ENCODE measurements around the gene SDF4.

Gene SDF4

DNA sequence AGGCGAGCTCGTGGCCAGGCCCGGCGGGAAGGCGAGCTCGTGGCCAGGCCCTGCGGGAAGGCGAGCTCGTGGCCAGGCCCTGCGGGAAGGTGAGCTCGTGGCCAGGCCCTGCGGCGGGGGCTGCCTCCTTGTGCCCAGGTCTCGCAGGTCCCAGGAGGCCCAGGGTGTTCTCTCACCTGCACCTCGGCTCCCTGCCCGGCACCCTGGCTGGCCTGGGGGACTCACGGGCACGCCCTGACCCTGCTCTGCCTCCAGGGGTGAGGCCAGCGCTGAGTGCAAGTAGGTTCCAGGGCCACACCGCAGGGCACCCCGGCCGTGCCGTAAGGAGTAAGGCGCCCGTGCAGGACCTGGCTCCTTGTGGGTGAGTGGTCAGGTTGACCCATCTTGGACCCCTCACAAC is 4.4 kb downstream of the SDF4 start (continued):
- TF ChIP-seq, protein P1, sequence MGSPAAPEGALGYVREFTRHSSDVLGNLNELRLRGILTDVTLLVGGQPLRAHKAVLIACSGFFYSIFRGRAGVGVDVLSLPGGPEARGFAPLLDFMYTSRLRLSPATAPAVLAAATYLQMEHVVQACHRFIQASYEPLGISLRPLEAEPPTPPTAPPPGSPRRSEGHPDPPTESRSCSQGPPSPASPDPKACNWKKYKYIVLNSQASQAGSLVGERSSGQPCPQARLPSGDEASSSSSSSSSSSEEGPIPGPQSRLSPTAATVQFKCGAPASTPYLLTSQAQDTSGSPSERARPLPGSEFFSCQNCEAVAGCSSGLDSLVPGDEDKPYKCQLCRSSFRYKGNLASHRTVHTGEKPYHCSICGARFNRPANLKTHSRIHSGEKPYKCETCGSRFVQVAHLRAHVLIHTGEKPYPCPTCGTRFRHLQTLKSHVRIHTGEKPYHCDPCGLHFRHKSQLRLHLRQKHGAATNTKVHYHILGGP (tag by site-specific recombination; IDR thresholded peaks at IDR 0.05) = no peak
- TF ChIP-seq ZNF521 (tag by site-specific recombination; IDR thresholded peaks at IDR 0.05) (no peak), ZNF623 (tag by site-specific recombination; IDR thresholded peaks at IDR 0.05) (no peak), ZNF677 (tag by site-specific recombination; IDR thresholded peaks at IDR 0.05) (no peak), ZNF791 (tag by site-specific recombination; IDR thresholded peaks at IDR 0.05) (no peak), ZNF211 (tag by site-specific recombination; IDR thresholded peaks at IDR 0.05; ENCODE audit: low read depth) (no peak), TCF7L2 (IDR thresholded peaks at IDR 0.05; ENCODE audit: borderline replicate concordance, low read depth, low read length) (no peak), ZNF266 (tag by site-specific recombination; IDR thresholded peaks at IDR 0.05; ENCODE audit: low read depth) (no peak), ZNF558 (tag by site-specific recombination; IDR thresholded peaks at IDR 0.05) (no peak), ZNF404 (tag by site-specific recombination; IDR thresholded peaks at IDR 0.05) (no peak), GFI1B (tag by site-specific recombination; IDR thresholded peaks at IDR 0.05) (no peak)
- TF ChIP-seq, protein P2, sequence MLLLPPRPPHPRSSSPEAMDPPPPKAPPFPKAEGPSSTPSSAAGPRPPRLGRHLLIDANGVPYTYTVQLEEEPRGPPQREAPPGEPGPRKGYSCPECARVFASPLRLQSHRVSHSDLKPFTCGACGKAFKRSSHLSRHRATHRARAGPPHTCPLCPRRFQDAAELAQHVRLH (tag by site-specific recombination; IDR thresholded peaks at IDR 0.05) = no peak

DNA sequence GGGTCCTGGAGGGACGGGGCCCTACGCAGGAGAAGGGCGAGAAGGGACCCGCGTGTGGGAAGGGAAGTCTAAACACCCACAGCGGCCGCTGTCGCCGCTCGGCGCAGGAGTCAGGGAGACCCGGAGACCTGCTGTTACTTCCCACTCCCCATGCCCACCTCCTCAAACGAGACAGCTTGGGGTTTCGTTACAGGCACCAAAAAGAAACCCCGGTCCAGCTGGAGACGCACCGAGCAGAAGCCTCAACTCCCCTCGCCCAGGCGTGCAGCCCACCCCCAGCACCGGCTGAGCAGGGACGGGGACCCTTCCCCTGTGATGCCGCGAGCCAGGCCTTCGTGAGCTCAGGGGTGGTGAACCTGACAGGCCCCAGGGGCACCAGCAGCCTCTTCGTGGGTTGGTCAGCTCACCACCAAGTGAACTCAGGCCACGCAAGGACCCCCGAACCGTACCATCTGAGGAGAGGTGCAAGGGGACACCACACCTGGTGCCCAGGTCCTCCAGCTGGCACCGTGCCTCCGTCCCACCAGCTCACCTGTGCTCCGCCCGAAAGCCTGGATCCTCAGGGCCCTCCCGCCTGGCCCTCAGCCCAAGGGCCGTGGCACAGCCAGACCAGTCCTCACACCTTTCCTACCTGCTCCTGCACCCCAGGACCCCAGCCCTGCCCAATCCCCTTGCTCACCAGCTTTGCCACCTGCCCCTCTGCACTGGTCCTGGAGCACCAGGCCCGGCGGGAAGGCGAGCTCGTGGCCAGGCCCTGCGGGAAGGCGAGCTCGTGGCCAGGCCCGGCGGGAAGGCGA is 5.0 kb downstream of the SDF4 start:
- POLR2A ChIA-PET = interaction anchor here (1.2 kb wide), 1 partner anchor 12 kb away, joined by 4 read pairs; no protein-coding TSS in a partner anchor
- TF ChIP-seq KLF8 (tag by site-specific recombination; IDR thresholded peaks at IDR 0.05) (no peak), ZNF677 (tag by site-specific recombination; IDR thresholded peaks at IDR 0.05) (no peak), ZNF266 (tag by site-specific recombination; IDR thresholded peaks at IDR 0.05; ENCODE audit: low read depth) (no peak), ZNF146 (tag by site-specific recombination; IDR thresholded peaks at IDR 0.05) (no peak), ZNF133 (tag by site-specific recombination; IDR thresholded peaks at IDR 0.05) (no peak), ZNF629 (tag by site-specific recombination; IDR thresholded peaks at IDR 0.05) (no peak), ZNF239 (tag by site-specific recombination; IDR thresholded peaks at IDR 0.05) (no peak), ZNF596 (tag by site-specific recombination; IDR thresholded peaks at IDR 0.05) (no peak), ZNF654 (tag by site-specific recombination; IDR thresholded peaks at IDR 0.05; ENCODE audit: low read depth) (no peak), ZNF561 (tag by site-specific recombination; IDR thresholded peaks at IDR 0.05; ENCODE audit: borderline replicate concordance) (no peak), ZNF394 (tag by site-specific recombination; IDR thresholded peaks at IDR 0.05; ENCODE audit: borderline replicate concordance) (no peak), ZNF175 (tag by site-specific recombination; IDR thresholded peaks at IDR 0.05) (no peak), ZNF776 (tag by site-specific recombination; IDR thresholded peaks at IDR 0.05; ENCODE audit: borderline replicate concordance) (no peak), ZNF785 (tag by site-specific recombination; IDR thresholded peaks at IDR 0.05) (no peak), ZNF544 (tag by site-specific recombination; IDR thresholded peaks at IDR 0.05) (no peak), ZSCAN23 (tag by site-specific recombination; IDR thresholded peaks at IDR 0.05) (no peak)
- TF ChIP-seq, protein P3, sequence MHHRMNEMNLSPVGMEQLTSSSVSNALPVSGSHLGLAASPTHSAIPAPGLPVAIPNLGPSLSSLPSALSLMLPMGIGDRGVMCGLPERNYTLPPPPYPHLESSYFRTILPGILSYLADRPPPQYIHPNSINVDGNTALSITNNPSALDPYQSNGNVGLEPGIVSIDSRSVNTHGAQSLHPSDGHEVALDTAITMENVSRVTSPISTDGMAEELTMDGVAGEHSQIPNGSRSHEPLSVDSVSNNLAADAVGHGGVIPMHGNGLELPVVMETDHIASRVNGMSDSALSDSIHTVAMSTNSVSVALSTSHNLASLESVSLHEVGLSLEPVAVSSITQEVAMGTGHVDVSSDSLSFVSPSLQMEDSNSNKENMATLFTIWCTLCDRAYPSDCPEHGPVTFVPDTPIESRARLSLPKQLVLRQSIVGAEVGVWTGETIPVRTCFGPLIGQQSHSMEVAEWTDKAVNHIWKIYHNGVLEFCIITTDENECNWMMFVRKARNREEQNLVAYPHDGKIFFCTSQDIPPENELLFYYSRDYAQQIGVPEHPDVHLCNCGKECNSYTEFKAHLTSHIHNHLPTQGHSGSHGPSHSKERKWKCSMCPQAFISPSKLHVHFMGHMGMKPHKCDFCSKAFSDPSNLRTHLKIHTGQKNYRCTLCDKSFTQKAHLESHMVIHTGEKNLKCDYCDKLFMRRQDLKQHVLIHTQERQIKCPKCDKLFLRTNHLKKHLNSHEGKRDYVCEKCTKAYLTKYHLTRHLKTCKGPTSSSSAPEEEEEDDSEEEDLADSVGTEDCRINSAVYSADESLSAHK (tag by site-specific recombination; IDR thresholded peaks at IDR 0.05) = no peak
- TF ChIP-seq, protein P4, sequence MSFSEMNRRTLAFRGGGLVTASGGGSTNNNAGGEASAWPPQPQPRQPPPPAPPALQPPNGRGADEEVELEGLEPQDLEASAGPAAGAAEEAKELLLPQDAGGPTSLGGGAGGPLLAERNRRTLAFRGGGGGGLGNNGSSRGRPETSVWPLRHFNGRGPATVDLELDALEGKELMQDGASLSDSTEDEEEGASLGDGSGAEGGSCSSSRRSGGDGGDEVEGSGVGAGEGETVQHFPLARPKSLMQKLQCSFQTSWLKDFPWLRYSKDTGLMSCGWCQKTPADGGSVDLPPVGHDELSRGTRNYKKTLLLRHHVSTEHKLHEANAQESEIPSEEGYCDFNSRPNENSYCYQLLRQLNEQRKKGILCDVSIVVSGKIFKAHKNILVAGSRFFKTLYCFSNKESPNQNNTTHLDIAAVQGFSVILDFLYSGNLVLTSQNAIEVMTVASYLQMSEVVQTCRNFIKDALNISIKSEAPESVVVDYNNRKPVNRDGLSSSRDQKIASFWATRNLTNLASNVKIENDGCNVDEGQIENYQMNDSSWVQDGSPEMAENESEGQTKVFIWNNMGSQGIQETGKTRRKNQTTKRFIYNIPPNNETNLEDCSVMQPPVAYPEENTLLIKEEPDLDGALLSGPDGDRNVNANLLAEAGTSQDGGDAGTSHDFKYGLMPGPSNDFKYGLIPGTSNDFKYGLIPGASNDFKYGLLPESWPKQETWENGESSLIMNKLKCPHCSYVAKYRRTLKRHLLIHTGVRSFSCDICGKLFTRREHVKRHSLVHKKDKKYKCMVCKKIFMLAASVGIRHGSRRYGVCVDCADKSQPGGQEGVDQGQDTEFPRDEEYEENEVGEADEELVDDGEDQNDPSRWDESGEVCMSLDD (tag by site-specific recombination; IDR thresholded peaks at IDR 0.05) = no peak
- Histone ChIP-seq H3K9me3 (ENCODE audit: control insufficient read depth, insufficient read depth, low read depth, low read length) (no peaks in the 10 kb centered on the region), H3K36me3 (ENCODE audit: control insufficient read depth in 2 of 2, insufficient read depth in 1 of 2, low read length in 2 of 2) (peaks cover 1 to 82% of the 10 kb centered on the region in 2 experiments; a peak in 2 of 3 replicates), H3K27ac (ENCODE audit: extremely low read depth, low read depth, low read length) (no peak overlapping the region), H3K4me1 (ENCODE audit: control insufficient read depth, insufficient read depth, low read length) (no peaks in the 10 kb centered on the region), H3K4me3 (ENCODE audit: low read depth, low read length) (no peak overlapping the region)
- CTCF ChIA-PET = no interaction called here
